ENCODE measurements around the gene ODR4. TPM values are rescaled to one million over a fixed set of nuclear protein-coding genes. Genes with fewer than 3 reads are reported as not detected.

The ODR4 gene
- total and polyA plus RNA-seq, 4 donors, result 8.7 to 25.8 (median 13.9) TPM

DNA sequence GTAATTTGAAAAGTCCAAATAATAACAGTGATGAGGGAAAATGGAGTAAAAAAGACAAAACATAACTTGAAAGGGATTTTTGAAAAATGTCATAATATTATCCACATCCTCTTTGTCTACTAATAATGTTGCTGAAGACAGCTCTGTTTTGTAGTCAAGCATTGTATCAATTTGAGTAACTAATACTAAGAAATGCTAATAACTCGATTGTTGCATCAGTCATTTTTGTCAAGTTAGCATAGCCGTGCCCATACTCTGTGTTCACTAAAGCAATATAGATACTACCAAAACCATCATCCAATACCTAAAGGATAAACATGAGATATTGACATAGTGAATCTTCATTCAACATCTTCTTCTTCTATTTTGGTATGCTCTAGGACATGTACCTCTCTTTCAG, 68.0 kb downstream of the ODR4 start:
- WGBS, result 92% methylated on average over 2 of the region's 2 CpGs
- H3K27ac ChIP-seq (ENCODE audit: low read depth in 1 of 2, low read length in 2 of 2), result no peak overlapping the region
- no peak overlapping the region for H3K4me3 ChIP-seq (ENCODE audit: low read depth in 1 of 3, low read length in 3 of 3)
- H3K9me3 ChIP-seq (ENCODE audit: control insufficient read depth in 4 of 4, low read length in 3 of 4), result no peaks in the 10 kb centered on the region
- no peaks in the 10 kb centered on the region for H3K4me1 ChIP-seq (ENCODE audit: control insufficient read depth in 4 of 4, insufficient read depth in 4 of 4, low read length in 3 of 4)
- TF ChIP-seq, protein P1, sequence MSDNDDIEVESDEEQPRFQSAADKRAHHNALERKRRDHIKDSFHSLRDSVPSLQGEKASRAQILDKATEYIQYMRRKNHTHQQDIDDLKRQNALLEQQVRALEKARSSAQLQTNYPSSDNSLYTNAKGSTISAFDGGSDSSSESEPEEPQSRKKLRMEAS (IDR thresholded peaks at IDR 0.05), result no peak
- no peak for TF ChIP-seq HNF4G (IDR thresholded peaks at IDR 0.05)
- TF ChIP-seq, protein P2, sequence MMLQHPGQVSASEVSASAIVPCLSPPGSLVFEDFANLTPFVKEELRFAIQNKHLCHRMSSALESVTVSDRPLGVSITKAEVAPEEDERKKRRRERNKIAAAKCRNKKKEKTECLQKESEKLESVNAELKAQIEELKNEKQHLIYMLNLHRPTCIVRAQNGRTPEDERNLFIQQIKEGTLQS (IDR thresholded peaks at IDR 0.05), result no peak
- TF ChIP-seq TAF1 (conservative IDR thresholded peaks at IDR 0.05), result no peak
- TF ChIP-seq GABPA (IDR thresholded peaks at IDR 0.05 in 1 of 2, conservative IDR thresholded peaks at IDR 0.05 in 1 of 2), result no peak
- TF ChIP-seq, protein P3, sequence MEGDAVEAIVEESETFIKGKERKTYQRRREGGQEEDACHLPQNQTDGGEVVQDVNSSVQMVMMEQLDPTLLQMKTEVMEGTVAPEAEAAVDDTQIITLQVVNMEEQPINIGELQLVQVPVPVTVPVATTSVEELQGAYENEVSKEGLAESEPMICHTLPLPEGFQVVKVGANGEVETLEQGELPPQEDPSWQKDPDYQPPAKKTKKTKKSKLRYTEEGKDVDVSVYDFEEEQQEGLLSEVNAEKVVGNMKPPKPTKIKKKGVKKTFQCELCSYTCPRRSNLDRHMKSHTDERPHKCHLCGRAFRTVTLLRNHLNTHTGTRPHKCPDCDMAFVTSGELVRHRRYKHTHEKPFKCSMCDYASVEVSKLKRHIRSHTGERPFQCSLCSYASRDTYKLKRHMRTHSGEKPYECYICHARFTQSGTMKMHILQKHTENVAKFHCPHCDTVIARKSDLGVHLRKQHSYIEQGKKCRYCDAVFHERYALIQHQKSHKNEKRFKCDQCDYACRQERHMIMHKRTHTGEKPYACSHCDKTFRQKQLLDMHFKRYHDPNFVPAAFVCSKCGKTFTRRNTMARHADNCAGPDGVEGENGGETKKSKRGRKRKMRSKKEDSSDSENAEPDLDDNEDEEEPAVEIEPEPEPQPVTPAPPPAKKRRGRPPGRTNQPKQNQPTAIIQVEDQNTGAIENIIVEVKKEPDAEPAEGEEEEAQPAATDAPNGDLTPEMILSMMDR (IDR thresholded peaks at IDR 0.05; ENCODE audit: low read depth, low read length, missing input control), result no peak
- TF ChIP-seq RAD21 (IDR thresholded peaks at IDR 0.05), result no peak
- TF ChIP-seq, protein P4, sequence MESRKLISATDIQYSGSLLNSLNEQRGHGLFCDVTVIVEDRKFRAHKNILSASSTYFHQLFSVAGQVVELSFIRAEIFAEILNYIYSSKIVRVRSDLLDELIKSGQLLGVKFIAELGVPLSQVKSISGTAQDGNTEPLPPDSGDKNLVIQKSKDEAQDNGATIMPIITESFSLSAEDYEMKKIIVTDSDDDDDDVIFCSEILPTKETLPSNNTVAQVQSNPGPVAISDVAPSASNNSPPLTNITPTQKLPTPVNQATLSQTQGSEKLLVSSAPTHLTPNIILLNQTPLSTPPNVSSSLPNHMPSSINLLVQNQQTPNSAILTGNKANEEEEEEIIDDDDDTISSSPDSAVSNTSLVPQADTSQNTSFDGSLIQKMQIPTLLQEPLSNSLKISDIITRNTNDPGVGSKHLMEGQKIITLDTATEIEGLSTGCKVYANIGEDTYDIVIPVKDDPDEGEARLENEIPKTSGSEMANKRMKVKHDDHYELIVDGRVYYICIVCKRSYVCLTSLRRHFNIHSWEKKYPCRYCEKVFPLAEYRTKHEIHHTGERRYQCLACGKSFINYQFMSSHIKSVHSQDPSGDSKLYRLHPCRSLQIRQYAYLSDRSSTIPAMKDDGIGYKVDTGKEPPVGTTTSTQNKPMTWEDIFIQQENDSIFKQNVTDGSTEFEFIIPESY (IDR thresholded peaks at IDR 0.05), result no peak
- TF ChIP-seq HNF4A (conservative IDR thresholded peaks at IDR 0.05), result no peak
- TF ChIP-seq EGR1 (IDR thresholded peaks at IDR 0.05; ENCODE audit: low read depth in 2 of 2), result no peak
- TF ChIP-seq FOXA1 (IDR thresholded peaks at IDR 0.05), result no peak
- TF ChIP-seq FOXA2 (IDR thresholded peaks at IDR 0.05), result no peak
- TF ChIP-seq YY1 (IDR thresholded peaks at IDR 0.05), result no peak
- no peak for TF ChIP-seq SP1 (IDR thresholded peaks at IDR 0.05)
- TF ChIP-seq JUND (IDR thresholded peaks at IDR 0.05), result no peak
- no peak for TF ChIP-seq NR2F2 (IDR thresholded peaks at IDR 0.05)
- H3K36me3 ChIP-seq (ENCODE audit: control insufficient read depth in 4 of 4, insufficient read depth in 3 of 4, low read depth in 1 of 4, low read length in 3 of 4), result no peaks in the 10 kb centered on the region
- no peaks in the 10 kb centered on the region for H3K27me3 ChIP-seq (ENCODE audit: control insufficient read depth in 4 of 4, insufficient read depth in 4 of 4, low read length in 3 of 4)
- no peak overlapping the region for H3K9ac ChIP-seq (ENCODE audit: low read depth in 1 of 2, low read length in 2 of 2)
- DNase-seq (ENCODE audit: low spot score), result no peak

DNA sequence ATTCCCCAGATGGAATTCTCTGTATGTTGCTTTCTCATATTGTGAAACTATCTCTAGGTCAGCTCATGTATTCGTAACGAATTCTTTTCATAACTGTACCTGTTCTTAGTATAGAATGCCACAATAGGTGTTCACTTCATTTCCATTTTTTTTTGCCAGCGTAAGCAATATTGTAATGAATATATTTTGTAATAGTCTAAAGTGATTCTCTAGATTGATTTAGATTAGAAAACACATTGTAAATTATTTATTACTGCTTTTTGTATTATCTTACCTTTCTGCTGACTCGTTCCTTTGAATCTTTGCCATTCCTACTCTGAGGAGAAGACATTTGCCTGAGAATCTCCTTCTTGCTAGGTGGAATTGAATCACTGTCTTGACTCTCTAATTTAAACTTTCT, 70.5 kb downstream of the ODR4 start:
- TF ChIP-seq GABPA (IDR thresholded peaks at IDR 0.05 in 1 of 2, conservative IDR thresholded peaks at IDR 0.05 in 1 of 2), result no peak
- TF ChIP-seq SP1 (IDR thresholded peaks at IDR 0.05), result no peak
- no peak for TF ChIP-seq EGR1 (IDR thresholded peaks at IDR 0.05; ENCODE audit: low read depth in 2 of 2)
- TF ChIP-seq RXRA (IDR thresholded peaks at IDR 0.05), result no peak
- TF ChIP-seq JUND (IDR thresholded peaks at IDR 0.05), result no peak
- TF ChIP-seq YY1 (IDR thresholded peaks at IDR 0.05), result no peak
- no peak for TF ChIP-seq FOXA2 (IDR thresholded peaks at IDR 0.05)
- no peak for TF ChIP-seq RAD21 (IDR thresholded peaks at IDR 0.05)
- no peak for TF ChIP-seq NR2F2 (IDR thresholded peaks at IDR 0.05)
- TF ChIP-seq HNF4G (IDR thresholded peaks at IDR 0.05), result no peak
- TF ChIP-seq, protein P4 (IDR thresholded peaks at IDR 0.05), result no peak
- TF ChIP-seq, protein P2 (IDR thresholded peaks at IDR 0.05), result no peak
- TF ChIP-seq, protein P3 (IDR thresholded peaks at IDR 0.05; ENCODE audit: low read depth, low read length, missing input control), result no peak
- TF ChIP-seq HNF4A (conservative IDR thresholded peaks at IDR 0.05), result no peak
- TF ChIP-seq, protein P1 (IDR thresholded peaks at IDR 0.05), result no peak
- no peak for TF ChIP-seq TAF1 (conservative IDR thresholded peaks at IDR 0.05)
- TF ChIP-seq, protein P5, sequence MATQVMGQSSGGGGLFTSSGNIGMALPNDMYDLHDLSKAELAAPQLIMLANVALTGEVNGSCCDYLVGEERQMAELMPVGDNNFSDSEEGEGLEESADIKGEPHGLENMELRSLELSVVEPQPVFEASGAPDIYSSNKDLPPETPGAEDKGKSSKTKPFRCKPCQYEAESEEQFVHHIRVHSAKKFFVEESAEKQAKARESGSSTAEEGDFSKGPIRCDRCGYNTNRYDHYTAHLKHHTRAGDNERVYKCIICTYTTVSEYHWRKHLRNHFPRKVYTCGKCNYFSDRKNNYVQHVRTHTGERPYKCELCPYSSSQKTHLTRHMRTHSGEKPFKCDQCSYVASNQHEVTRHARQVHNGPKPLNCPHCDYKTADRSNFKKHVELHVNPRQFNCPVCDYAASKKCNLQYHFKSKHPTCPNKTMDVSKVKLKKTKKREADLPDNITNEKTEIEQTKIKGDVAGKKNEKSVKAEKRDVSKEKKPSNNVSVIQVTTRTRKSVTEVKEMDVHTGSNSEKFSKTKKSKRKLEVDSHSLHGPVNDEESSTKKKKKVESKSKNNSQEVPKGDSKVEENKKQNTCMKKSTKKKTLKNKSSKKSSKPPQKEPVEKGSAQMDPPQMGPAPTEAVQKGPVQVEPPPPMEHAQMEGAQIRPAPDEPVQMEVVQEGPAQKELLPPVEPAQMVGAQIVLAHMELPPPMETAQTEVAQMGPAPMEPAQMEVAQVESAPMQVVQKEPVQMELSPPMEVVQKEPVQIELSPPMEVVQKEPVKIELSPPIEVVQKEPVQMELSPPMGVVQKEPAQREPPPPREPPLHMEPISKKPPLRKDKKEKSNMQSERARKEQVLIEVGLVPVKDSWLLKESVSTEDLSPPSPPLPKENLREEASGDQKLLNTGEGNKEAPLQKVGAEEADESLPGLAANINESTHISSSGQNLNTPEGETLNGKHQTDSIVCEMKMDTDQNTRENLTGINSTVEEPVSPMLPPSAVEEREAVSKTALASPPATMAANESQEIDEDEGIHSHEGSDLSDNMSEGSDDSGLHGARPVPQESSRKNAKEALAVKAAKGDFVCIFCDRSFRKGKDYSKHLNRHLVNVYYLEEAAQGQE (IDR thresholded peaks at IDR 0.05), result no peak
- Histone ChIP-seq H3K27me3 (ENCODE audit: control insufficient read depth in 4 of 4, insufficient read depth in 4 of 4, low read length in 3 of 4) (no peaks in the 10 kb centered on the region), H3K9ac (ENCODE audit: low read depth in 1 of 2, low read length in 2 of 2) (no peak overlapping the region), H3K4me3 (ENCODE audit: low read depth in 1 of 3, low read length in 3 of 3) (no peak overlapping the region), H3K27ac (ENCODE audit: low read depth in 1 of 2, low read length in 2 of 2) (no peak overlapping the region), H3K36me3 (ENCODE audit: control insufficient read depth in 4 of 4, insufficient read depth in 3 of 4, low read depth in 1 of 4, low read length in 3 of 4) (no peaks in the 10 kb centered on the region), H3K9me3 (ENCODE audit: control insufficient read depth in 4 of 4, low read length in 3 of 4) (no peaks in the 10 kb centered on the region), H3K4me1 (ENCODE audit: control insufficient read depth in 4 of 4, insufficient read depth in 4 of 4, low read length in 3 of 4) (no peaks in the 10 kb centered on the region)
- no peak for DNase-seq (ENCODE audit: low spot score)
- 95% methylated on average over 4 of the region's 4 CpGs for WGBS

All from liver (tissue), 9 donors.